HCT116 (cell line): ENCODE results near the gene MRPS7. TPM values are rescaled to one million over a fixed set of nuclear protein-coding genes. Genes with fewer than 3 reads are reported as not detected.

Experiments used
- ATAC-seq: fragments of 200-7000 bp; cut with Tn5 transposase; 2 replicates; pipeline ENCODE4 v1.9.1; 2020; ENCODE audit warnings: mild to moderate bottlenecking, moderate library complexity
- BruUV-seq: library from RNA; stranded (reverse); fragments of 400-500 nt; replicated peaks from 2 replicates; lab custom pipeline; 2021; lab: Mats Ljungman, UMichigan
- CTCF ChIA-PET: fragments of 300-600 bp; sonication (Branson Sonifier 250); formaldehyde crosslinking; loops from one replicate; lab custom pipeline; 2021; ENCODE audit warnings: antibody characterized with exemption; lab: Charles Lee
- POLR2A ChIA-PET: fragments of 300-600, 350-600 bp; sonication (Branson Sonifier 250); formaldehyde crosslinking; loops from one replicate; lab custom pipeline; 2021; ENCODE audit warnings: antibody characterized with exemption; lab: Charles Lee
- RAD21 ChIA-PET, 2 experiments: fragments of 300-600 bp; sonication (Branson Sonifier 250); formaldehyde crosslinking; loops; one replicate each; lab custom pipeline; 2023; ENCODE audit warnings: low total read pairs in 2 of 2; ENCODE audit not compliant: uncharacterized antibody in 2 of 2, unreplicated experiment in 2 of 2, low non-redundant PET in 1 of 2; lab: Charles Lee
- DNase-seq: peaks from one replicate; pipeline ENCODE4 v3.0.0-alpha.2; 2010; ENCODE audit warnings: low read depth, low spot score
- H2AFZ ChIP-seq: fragments of 200-600 bp; shearing (Covaris generic), sonication (generic); 2 replicates; pipeline ENCODE4 v1.6.1; 2017; ENCODE audit warnings: low read depth, mixed run types, mixed read lengths, antibody characterized with exemption, low read length; ENCODE audit not compliant: poor library complexity, severe bottlenecking
- H3K27ac ChIP-seq: 2 replicates; pipeline ENCODE4 v1.5.1; 2012; ENCODE audit warnings: low read depth, low read length
- H3K27me3 ChIP-seq: fragments of 200-600 bp; sonication (generic); 2 replicates; pipeline ENCODE4 v1.6.1; 2016; ENCODE audit warnings: mixed run types, low read length, mixed read lengths; ENCODE audit not compliant: insufficient read depth
- H3K36me3 ChIP-seq, 2 experiments: fragments of 200-500 bp in 1 of 2; fragments of 200-600 bp in 1 of 2; sonication (Bioruptor generic) in 1 of 2; sonication (generic) in 1 of 2; 2 replicates each; pipeline versions ENCODE4 v1.5.1 to v1.6.1; 2014 to 2016; ENCODE audit warnings: low read length in 2 of 2, inconsistent platforms in 1 of 2, mixed read lengths in 1 of 2, mixed run types in 1 of 2; ENCODE audit not compliant: insufficient read depth in 2 of 2, control insufficient read depth in 1 of 2
- H3K4me1 ChIP-seq, 2 experiments: fragments of 200-600 bp in 1 of 2; sonication (generic) in 1 of 2; 2 replicates each; pipeline versions ENCODE4 v1.5.1 to v1.6.1; 2012 to 2017; ENCODE audit warnings: low read length in 2 of 2, inconsistent platforms in 1 of 2, mild to moderate bottlenecking in 1 of 2, mixed read lengths in 1 of 2, mixed run types in 1 of 2, moderate library complexity in 1 of 2; ENCODE audit not compliant: insufficient read depth in 2 of 2, control insufficient read depth in 1 of 2
- H3K4me2 ChIP-seq: fragments of 200-600 bp; sonication (generic); 2 replicates; pipeline ENCODE4 v1.6.1; 2017; ENCODE audit warnings: mixed run types, low read length, mixed read lengths
- H3K4me3 ChIP-seq, 2 experiments: fragments of 200-600 bp in 1 of 2; sonication (generic) in 1 of 2; replicated peaks in 1 of 2; 2 replicates each; pipeline ENCODE4 v1.5.1; 2011 to 2016; ENCODE audit warnings: low read length in 2 of 2, control low read depth in 1 of 2, low read depth in 1 of 2, mild to moderate bottlenecking in 1 of 2, mixed read lengths in 1 of 2, mixed run types in 1 of 2
- H3K79me2 ChIP-seq: fragments of 200-600 bp; sonication (generic); 2 replicates; pipeline ENCODE4 v1.6.1; 2017; ENCODE audit warnings: mild to moderate bottlenecking, mixed run types, low read length, moderate library complexity, mixed read lengths; ENCODE audit not compliant: insufficient read depth
- H3K9ac ChIP-seq: fragments of 200-600 bp; sonication (generic); 2 replicates; pipeline ENCODE4 v1.6.1; 2016; ENCODE audit warnings: low read length, mixed read lengths
- H3K9me2 ChIP-seq: fragments of 200-600 bp; sonication (generic), shearing (Covaris generic); 2 replicates; pipeline ENCODE4 v1.6.1; 2017; ENCODE audit warnings: mixed run types, mild to moderate bottlenecking, moderate library complexity; ENCODE audit not compliant: insufficient read depth
- H3K9me3 ChIP-seq, 2 experiments: fragments of 200-500 bp in 1 of 2; fragments of 200-600 bp in 1 of 2; sonication (Bioruptor generic) in 1 of 2; sonication (generic) in 1 of 2; 2 replicates each; pipeline ENCODE4 v1.6.1; 2014 to 2017; ENCODE audit warnings: low read length in 2 of 2, mixed read lengths in 2 of 2, inconsistent platforms in 1 of 2, low read depth in 1 of 2, mild to moderate bottlenecking in 1 of 2, mixed run types in 1 of 2, moderate library complexity in 1 of 2; ENCODE audit not compliant: control insufficient read depth in 1 of 2, insufficient read depth in 1 of 2
- H4K20me1 ChIP-seq: fragments of 200-600 bp; sonication (generic), shearing (Covaris generic); 2 replicates; pipeline ENCODE4 v1.6.1; 2017; ENCODE audit warnings: mixed run types, mild to moderate bottlenecking, moderate library complexity; ENCODE audit not compliant: insufficient read depth
- ATF3 ChIP-seq: IDR thresholded peaks from 2 replicates; pipeline ENCODE4 v1.6.1; 2012
- CBX3 ChIP-seq: IDR thresholded peaks from 2 replicates; pipeline ENCODE4 v1.6.1; 2012; ENCODE audit warnings: low read depth
- CTCF ChIP-seq, 3 experiments: fragments of 200-600 bp in 1 of 3; sonication (generic) in 1 of 3; IDR thresholded peaks in 2 of 3; conservative IDR thresholded peaks in 1 of 3; 2 replicates each; pipeline ENCODE4 v1.5.1; 2012 to 2017; ENCODE audit warnings: low read depth in 2 of 3, low read length in 2 of 3, antibody characterized with exemption in 1 of 3, borderline replicate concordance in 1 of 3, control low read depth in 1 of 3, mild to moderate bottlenecking in 1 of 3, mixed read lengths in 1 of 3, mixed run types in 1 of 3, moderate library complexity in 1 of 3; ENCODE audit not compliant: insufficient read depth in 1 of 3
- EGR1 ChIP-seq: IDR thresholded peaks from 2 replicates; pipeline ENCODE4 v1.6.1; 2012; ENCODE audit warnings: low read depth
- EZH2phosphoT487 ChIP-seq: fragments of 200-600 bp; IDR thresholded peaks from 2 replicates; pipeline ENCODE4 v1.6.1; 2018; ENCODE audit warnings: antibody characterized with exemption, borderline replicate concordance
- FOSL1 ChIP-seq: IDR thresholded peaks from 2 replicates; pipeline ENCODE4 v1.6.1; 2012; ENCODE audit warnings: low read depth
- JUND ChIP-seq: IDR thresholded peaks from 2 replicates; pipeline ENCODE4 v1.6.1; 2012
- MAX ChIP-seq: IDR thresholded peaks from 2 replicates; pipeline ENCODE4 v1.6.1; 2012
- POLR2A ChIP-seq: IDR thresholded peaks from 2 replicates; pipeline ENCODE4 v1.7.0; 2011; ENCODE audit warnings: borderline replicate concordance; ENCODE audit not compliant: insufficient read depth, insufficient read length; ENCODE audit errors: extremely low read depth
- SIN3A ChIP-seq: IDR thresholded peaks from 2 replicates; pipeline ENCODE4 v1.6.1; 2012; ENCODE audit warnings: low read depth
- SRF ChIP-seq: IDR thresholded peaks from 2 replicates; pipeline ENCODE4 v1.6.1; 2012; ENCODE audit warnings: low read depth
- YY1 ChIP-seq: IDR thresholded peaks from 2 replicates; pipeline ENCODE4 v1.6.1; 2011; ENCODE audit warnings: low read length, low read depth, moderate library complexity, mild to moderate bottlenecking; ENCODE audit not compliant: insufficient replicate concordance; ENCODE audit errors: extremely low read depth
- ZBTB33 ChIP-seq: IDR thresholded peaks from 2 replicates; pipeline ENCODE4 v1.6.1; 2011; ENCODE audit warnings: mild to moderate bottlenecking, low read length, moderate library complexity; ENCODE audit not compliant: insufficient replicate concordance; ENCODE audit errors: extremely low read depth
- intact Hi-C: fragments of 100-400 bp; cut with micrococcal nuclease; formaldehyde crosslinking; loops from 2 replicates; pipeline ENCODE4 v1.10.0; 2022
- total RNA-seq: library from RNA; stranded (reverse); gene quantifications from one replicate; pipeline ENCODE4 v1.2.1, GENCODE V29; 2021; ENCODE audit not compliant: unreplicated experiment

MRPS7 gene
- total RNA-seq, 1 experiment from 2014 or later, result 104 TPM

- TF ChIP-seq ZBTB33 (no peak), ATF3 (no peak), CTCF (IDR thresholded peaks at IDR 0.05 in 2 of 3, conservative IDR thresholded peaks at IDR 0.05 in 1 of 3; ENCODE audit: borderline replicate concordance in 1 of 3, insufficient read depth in 1 of 3, low read depth in 2 of 3, low read length in 2 of 3) (no peak), CBX3 (no peak), FOSL1 (no peak), SRF (no peak), EGR1 (no peak), JUND (no peak)
Measured at GRCh38 chr17:75295201-75296158, 33.8 kb downstream of the MRPS7 start (continued).

- Histone ChIP-seq H3K4me3 (no peak overlapping the region), H3K79me2 (no peaks in the 10 kb centered on the region), H2AFZ (no peak overlapping the region), H3K27ac (no peak overlapping the region), H3K27me3 (no peaks in the 10 kb centered on the region), H3K4me1 (no peaks in the 10 kb centered on the region), H3K9me2 (no peaks in the 10 kb centered on the region), H4K20me1 (no peaks in the 10 kb centered on the region), H3K36me3 (no peaks in the 10 kb centered on the region), H3K9me3 (no peaks in the 10 kb centered on the region), H3K9ac (no peak overlapping the region), H3K4me2 (no peak overlapping the region)
- ChIA-PET CTCF (no interaction called here), POLR2A (interaction anchor here (1.9 kb wide), 1 partner anchor 11 kb away, joined by 11 read pairs; the partner anchor contains the start of gene SLC25A19), RAD21 (no interaction called here)
- intact Hi-C loops, result no loop called here
- TF ChIP-seq EGR1, result no peak
- TF ChIP-seq YY1, result no peak
- TF ChIP-seq EZH2phosphoT487, result no peak
- no peak for TF ChIP-seq SIN3A
- no peak for TF ChIP-seq FOSL1
- TF ChIP-seq ATF3, result no peak
- no peak for TF ChIP-seq POLR2A
- TF ChIP-seq MAX, result no peak
- BruUV-seq, result no TSS peak
- no peak for DNase-seq
- ATAC-seq, result no peak
Measured at GRCh38 chr17:75300280-75300679, 38.6 kb downstream of the MRPS7 start.
